Measurements from ENCODE around the gene SSBP2. TPM values are rescaled to one million over a fixed set of nuclear protein-coding genes. Genes with fewer than 3 reads are reported as not detected.
A peak's percentile ranks its signal among the peaks of the same experiment; 100 is the strongest.

Gene SSBP2
- total and polyA plus RNA-seq, 2 of the 8 experiments (the other 6 are each of a cell fraction or from before 2014, with no cell fraction given), result 21.5 to 36.2 TPM

- no peak overlapping the region for H4K5ac ChIP-seq (ENCODE audit: insufficient read length, low read depth, low read length)
- no peak for FAIRE-seq
These were observed 63.6 kb downstream of the SSBP2 start for GRCh38 chr5:81687292-81687691.

More at GRCh38 chr5:81687292-81687691, 63.6 kb downstream of the SSBP2 start:
- H3K79me2 ChIP-seq (ENCODE audit: control insufficient read depth in 1 of 2, insufficient read depth in 2 of 2, low read length in 2 of 2), result no peaks in the 10 kb centered on the region
- TF ChIP-seq SAP30 (IDR thresholded peaks at IDR 0.05; ENCODE audit: insufficient read depth, insufficient replicate concordance, low read length) (no peak), TAF1 (IDR thresholded peaks at IDR 0.05; ENCODE audit: low read depth, low read length) (no peak), SUZ12 (IDR thresholded peaks at IDR 0.05; ENCODE audit: low read length) (no peak), SP1 (IDR thresholded peaks at IDR 0.05; ENCODE audit: low read depth, low read length) (no peak), RXRA (IDR thresholded peaks at IDR 0.05; ENCODE audit: insufficient read depth, low read depth, low read length) (no peak), NANOG (IDR thresholded peaks at IDR 0.05; ENCODE audit: insufficient read depth, low read depth, low read length, poor library complexity, severe bottlenecking) (no peak), SP4 (IDR thresholded peaks at IDR 0.05; ENCODE audit: low read length) (no peak), SIX5 (IDR thresholded peaks at IDR 0.05; ENCODE audit: low read depth, low read length) (no peak), CTBP2 (IDR thresholded peaks at IDR 0.05; ENCODE audit: borderline replicate concordance, insufficient read depth, insufficient read length, low read length) (no peak), EZH2 (IDR thresholded peaks at IDR 0.05; ENCODE audit: low read depth, low read length, severe bottlenecking) (no peak), RNF2 (IDR thresholded peaks at IDR 0.05; ENCODE audit: borderline replicate concordance, low read depth, low read length, missing control alignments, poor library complexity, severe bottlenecking) (no peak), JUND (IDR thresholded peaks at IDR 0.05; ENCODE audit: low read length) (no peak)
- CTCF ChIA-PET (ENCODE audit: partially characterized antibody), result interaction anchor here (0.8 to 1.5 kb wide), 3 partner anchors 15 to 140 kb away, joined by 3 to 5 read pairs (median 3); no protein-coding TSS in a partner anchor
- H3K4ac ChIP-seq (replicated peaks; ENCODE audit: insufficient read length, low read depth, low read length), result no peak overlapping the region
- no peaks in the 10 kb centered on the region for H3K36me3 ChIP-seq (ENCODE audit: control insufficient read depth in 2 of 4, insufficient read depth in 4 of 4, low read length in 3 of 4)
- H3K27me3 ChIP-seq (replicated peaks in 1 of 4; ENCODE audit: control insufficient read depth in 3 of 4, extremely low read depth in 1 of 4, insufficient read depth in 3 of 4, low read length in 3 of 4), result no peaks in the 10 kb centered on the region
- DNase-seq (ENCODE audit: low read depth in 1 of 2, low spot score in 2 of 2), result no peak
- H2BK15ac ChIP-seq (ENCODE audit: low read length), result no peak overlapping the region
- H3K23me2 ChIP-seq (ENCODE audit: low read depth, low read length), result no peaks in the 10 kb centered on the region
- H3K9ac ChIP-seq (replicated peaks in 1 of 4; ENCODE audit: extremely low read depth in 1 of 4, low read depth in 3 of 4, low read length in 3 of 4), result no peak overlapping the region
- no peak overlapping the region for H3K18ac ChIP-seq (ENCODE audit: extremely low read depth, low read length)
- H4K20me1 ChIP-seq (replicated peaks in 1 of 2; ENCODE audit: control insufficient read depth in 1 of 2, insufficient read depth in 2 of 2, low read length in 2 of 2), result no peaks in the 10 kb centered on the region
- no peak overlapping the region for H3K56ac ChIP-seq (replicated peaks; ENCODE audit: insufficient read length, low read depth, low read length)
- no peak overlapping the region for H2AFZ ChIP-seq (ENCODE audit: low read length)
- no peaks in the 10 kb centered on the region for H3K79me1 ChIP-seq (ENCODE audit: low read depth, low read length)
- no peak overlapping the region; the same call in 1 of the 2 replicates for H4K8ac ChIP-seq (ENCODE audit: extremely low read depth, insufficient read depth, low read length)
- no peak overlapping the region for H3K27ac ChIP-seq (ENCODE audit: low read depth, low read length)
- no peak overlapping the region for H3K4me3 ChIP-seq (ENCODE audit: extremely low read depth in 1 of 4, insufficient read depth in 2 of 4, low read depth in 3 of 4, low read length in 4 of 4)
- no peak overlapping the region for H4K91ac ChIP-seq (replicated peaks; ENCODE audit: insufficient read length, low read length)
- H2AK5ac ChIP-seq (ENCODE audit: low read depth, low read length), result no peak overlapping the region
- POLR2A ChIA-PET (ENCODE audit: partially characterized antibody), result no interaction called here
- H3K4me2 ChIP-seq (ENCODE audit: insufficient read depth in 1 of 2, low read depth in 2 of 2, low read length in 2 of 2), result no peak overlapping the region
- no peak overlapping the region for H2BK20ac ChIP-seq (ENCODE audit: low read length)
- no peak overlapping the region; the same call in 1 of the 2 replicates for H2BK5ac ChIP-seq (ENCODE audit: low read depth, low read length)
- no peak overlapping the region for H3K14ac ChIP-seq (ENCODE audit: insufficient read length)
- H3K9me3 ChIP-seq (ENCODE audit: insufficient read depth in 2 of 2, low read depth in 1 of 2, low read length in 1 of 2), result no peaks in the 10 kb centered on the region
- H3K4me1 ChIP-seq (replicated peaks in 1 of 4; ENCODE audit: control insufficient read depth in 3 of 4, insufficient read depth in 4 of 4, low read length in 3 of 4), result no peaks in the 10 kb centered on the region
- 83% methylated on average over 1 of the region's 1 CpG; no CpG with 5 or more reads in 1 of the 2 experiments for WGBS, 2 experiments (ENCODE audit: extremely low coverage in 1 of 2, insufficient coverage in 1 of 2, insufficient read length in 1 of 2, insufficient replicate concordance in 2 of 2, low coverage in 1 of 2, low lambda C conversion rate in 2 of 2, missing lambda C conversion rate in 1 of 2)
- no peak overlapping the region for H2BK12ac ChIP-seq (ENCODE audit: low read depth, low read length)
- H2BK120ac ChIP-seq (replicated peaks; ENCODE audit: low read depth, low read length), result no peak overlapping the region
- peak overlapping the region; percentile 52 for H3K23ac ChIP-seq (ENCODE audit: insufficient read length)
